Endothelial cell of umbilical vein (primary cell): ENCODE results near the gene MRPL21.

Source experiments
- EZH2 ChIP-seq: IDR thresholded peaks from 2 replicates; pipeline ENCODE4 v1.6.1; 2012; ENCODE audit warnings: borderline replicate concordance, low read depth, mild to moderate bottlenecking, moderate library complexity, low read length, inconsistent platforms; ENCODE audit not compliant: severe bottlenecking
- JUN ChIP-seq: IDR thresholded peaks from 2 replicates; pipeline ENCODE4 v1.6.1; 2011; ENCODE audit warnings: borderline replicate concordance, low read depth; ENCODE audit not compliant: insufficient read length, insufficient read depth
- POLR2A ChIP-seq: IDR thresholded peaks from 2 replicates; pipeline ENCODE4 v1.6.1; 2012; ENCODE audit warnings: low read depth, mild to moderate bottlenecking, control low read depth, low read length
- POLR2AphosphoS5 ChIP-seq: IDR thresholded peaks from 2 replicates; pipeline ENCODE4 v1.6.1; 2012; ENCODE audit warnings: low read depth, mild to moderate bottlenecking, control low read depth, low read length, moderate library complexity; ENCODE audit not compliant: insufficient read depth
- TF ChIP-seq, protein P1 (sequence below), 2 donors: IDR thresholded peaks; 1 replicate in 1 of 2; 2 replicates in 1 of 2; pipeline ENCODE4 v1.5.1; 2011; ENCODE audit warnings: low read length in 2 of 2, mild to moderate bottlenecking in 2 of 2, moderate library complexity in 2 of 2, control low read depth in 1 of 2, inconsistent platforms in 1 of 2, low read depth in 1 of 2; ENCODE audit not compliant: insufficient read depth in 1 of 2; ENCODE audit errors: extremely low read depth in 1 of 2
- TF ChIP-seq, protein P2 (sequence below): IDR thresholded peaks from 2 replicates; pipeline ENCODE4 v1.6.1; 2011; ENCODE audit not compliant: insufficient read depth, insufficient read length

DNA sequence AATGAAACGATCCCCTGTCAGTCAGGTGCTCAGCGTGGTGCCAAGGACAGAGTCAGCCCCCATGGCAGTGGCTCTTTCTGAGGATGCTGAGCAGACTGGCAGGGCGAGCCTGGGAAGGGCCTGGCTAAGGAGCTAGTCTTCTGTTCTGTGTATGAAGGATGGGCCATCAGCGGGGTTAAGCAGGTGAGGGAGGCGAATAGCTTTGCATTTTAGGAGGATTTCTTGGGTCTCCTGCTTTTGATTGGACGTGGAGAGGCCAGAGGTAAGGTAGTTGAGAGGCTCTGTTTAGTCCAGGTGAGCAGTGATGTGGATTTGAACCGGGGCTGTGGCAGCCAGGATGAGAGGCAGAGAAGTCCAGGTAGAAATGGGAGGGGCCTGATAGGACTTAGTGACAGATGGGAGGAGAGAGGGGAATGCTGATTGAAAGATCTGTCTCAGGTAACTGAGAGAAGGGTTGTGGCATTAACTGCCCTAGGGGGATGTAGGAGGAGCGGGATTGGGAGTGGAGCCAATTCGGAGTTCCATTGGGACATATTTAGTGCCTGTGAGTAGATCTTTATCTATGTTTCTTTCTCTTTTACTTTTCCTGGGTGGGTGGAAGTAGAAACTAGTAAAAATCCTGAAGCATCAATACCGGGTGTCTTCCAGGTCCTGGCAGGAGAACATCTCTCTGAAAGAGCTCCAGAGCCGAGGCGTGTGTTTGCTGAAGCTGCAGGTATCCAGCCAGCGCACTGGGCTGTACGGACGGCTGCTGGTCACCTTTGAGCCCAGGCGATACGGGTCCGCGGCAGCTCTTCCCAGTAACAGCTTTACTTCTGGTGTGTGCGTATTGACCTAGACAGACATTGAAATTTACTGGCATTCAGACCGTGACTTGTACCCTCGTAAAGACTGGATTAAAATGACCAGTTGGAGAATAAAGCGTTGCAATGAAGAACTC is 2.1 kb upstream of the MRPL21 start:
- TF ChIP-seq, protein P1, sequence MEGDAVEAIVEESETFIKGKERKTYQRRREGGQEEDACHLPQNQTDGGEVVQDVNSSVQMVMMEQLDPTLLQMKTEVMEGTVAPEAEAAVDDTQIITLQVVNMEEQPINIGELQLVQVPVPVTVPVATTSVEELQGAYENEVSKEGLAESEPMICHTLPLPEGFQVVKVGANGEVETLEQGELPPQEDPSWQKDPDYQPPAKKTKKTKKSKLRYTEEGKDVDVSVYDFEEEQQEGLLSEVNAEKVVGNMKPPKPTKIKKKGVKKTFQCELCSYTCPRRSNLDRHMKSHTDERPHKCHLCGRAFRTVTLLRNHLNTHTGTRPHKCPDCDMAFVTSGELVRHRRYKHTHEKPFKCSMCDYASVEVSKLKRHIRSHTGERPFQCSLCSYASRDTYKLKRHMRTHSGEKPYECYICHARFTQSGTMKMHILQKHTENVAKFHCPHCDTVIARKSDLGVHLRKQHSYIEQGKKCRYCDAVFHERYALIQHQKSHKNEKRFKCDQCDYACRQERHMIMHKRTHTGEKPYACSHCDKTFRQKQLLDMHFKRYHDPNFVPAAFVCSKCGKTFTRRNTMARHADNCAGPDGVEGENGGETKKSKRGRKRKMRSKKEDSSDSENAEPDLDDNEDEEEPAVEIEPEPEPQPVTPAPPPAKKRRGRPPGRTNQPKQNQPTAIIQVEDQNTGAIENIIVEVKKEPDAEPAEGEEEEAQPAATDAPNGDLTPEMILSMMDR (IDR thresholded peaks at IDR 0.05; ENCODE audit: extremely low read depth in 1 of 2, insufficient read depth in 1 of 2, low read depth in 1 of 2, low read length in 2 of 2) = no peak
- no peak for TF ChIP-seq JUN
- TF ChIP-seq POLR2A = no peak
- no peak for TF ChIP-seq POLR2AphosphoS5
- TF ChIP-seq EZH2 = no peak
- TF ChIP-seq, protein P2, sequence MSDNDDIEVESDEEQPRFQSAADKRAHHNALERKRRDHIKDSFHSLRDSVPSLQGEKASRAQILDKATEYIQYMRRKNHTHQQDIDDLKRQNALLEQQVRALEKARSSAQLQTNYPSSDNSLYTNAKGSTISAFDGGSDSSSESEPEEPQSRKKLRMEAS = no peak
